HepG2 (cell line): ENCODE measurements around the gene C3orf80. TPM values are rescaled to one million over a fixed set of nuclear protein-coding genes. Genes with fewer than 3 reads are reported as not detected.

Source experiments
- AKAP8 ChIP-seq: sonication (generic); formaldehyde crosslinking; IDR thresholded peaks from 2 replicates; pipeline ENCODE4 v1.5.1; 2020; ENCODE audit warnings: mild to moderate bottlenecking, missing genetic modification reagents
- CENPX ChIP-seq: sonication (generic); formaldehyde crosslinking; IDR thresholded peaks from 2 replicates; pipeline ENCODE4 v1.9.0; 2021; ENCODE audit warnings: mild to moderate bottlenecking, missing genetic modification reagents, moderate library complexity
- NCOR1 ChIP-seq: fragments of 200-600 bp; sonication (generic); IDR thresholded peaks from 2 replicates; pipeline ENCODE4 v1.7.0; 2017; ENCODE audit warnings: antibody characterized with exemption, low read length, borderline replicate concordance
- ZBED4 ChIP-seq: sonication (generic); formaldehyde crosslinking; IDR thresholded peaks from 2 replicates; pipeline ENCODE4 v1.4.0; 2020; ENCODE audit warnings: missing genetic modification reagents, borderline replicate concordance
- ZBTB4 ChIP-seq: sonication (generic); formaldehyde crosslinking; IDR thresholded peaks from 2 replicates; pipeline ENCODE4 v1.4.0; 2020; ENCODE audit warnings: missing genetic modification reagents, mild to moderate bottlenecking, borderline replicate concordance
- ZNF383 ChIP-seq: sonication (generic); formaldehyde crosslinking; IDR thresholded peaks from 2 replicates; pipeline ENCODE4 v1.4.0; 2020; ENCODE audit warnings: missing genetic modification reagents, mild to moderate bottlenecking, borderline replicate concordance
- polyA plus RNA-seq, 8 experiments: library from polyadenylated mRNA; depleted of rRNA in 3 of 8; stranded (reverse) in 7 of 8; unstranded in 1 of 8; fragments of >200 nt; fragmentation: Illumina TruSeq in 4 of 8; extraction: Trizol in 4 of 8; gene quantifications; 2 replicates each; pipeline versions ENCODE4 v1.2.1 to v1.2.3, GENCODE V29; 2011 to 2016; ENCODE audit warnings: low read depth in 4 of 8, missing spikeins in 1 of 8, mixed read lengths in 1 of 8; ENCODE audit not compliant: insufficient read depth in 1 of 8
- total RNA-seq, 5 experiments: library from RNA; depleted of rRNA; stranded (reverse); fragments of >200 nt; fragmentation: Illumina TruSeq; extraction: Trizol; gene quantifications; 2 replicates each; pipeline ENCODE4 v1.2.3, GENCODE V29; 2016; ENCODE audit warnings: low read depth in 1 of 5

The C3orf80 gene
- total and polyA plus RNA-seq, 2 of the 13 experiments (the other 11 are each of a cell fraction or from before 2014, with no cell fraction given) = 0.03 to 0.04 TPM

GRCh38 chr3:160227419-160227818, 2.2 kb downstream of the C3orf80 start (continued):
- no peak for TF ChIP-seq ZBTB4
- no peak for TF ChIP-seq CENPX (CRISPR knock-in tag)
- no peak for TF ChIP-seq ZNF383 (CRISPR knock-in tag)
- TF ChIP-seq NCOR1 = no peak
- no peak for TF ChIP-seq ZBED4 (CRISPR knock-in tag)
- TF ChIP-seq AKAP8 (CRISPR knock-in tag) = no peak
